Neuronal stem cell (in vitro differentiated cells): Measurements from ENCODE around the gene RASSF1. TPM values are rescaled to one million over a fixed set of nuclear protein-coding genes. Genes with fewer than 3 reads are reported as not detected.
A peak's percentile ranks its signal among the peaks of the same experiment; 100 is the strongest.

Experiments
- DNase-seq: peaks from one replicate; pipeline ENCODE4 v3.0.0-alpha.2; 2013; ENCODE audit warnings: low spot score
- H2AFZ ChIP-seq: one replicate; pipeline ENCODE4 v1.6.1; 2013; ENCODE audit warnings: mild to moderate bottlenecking, low read length, inconsistent platforms
- H2AK5ac ChIP-seq: 2 replicates; pipeline ENCODE4 v1.6.1; 2013; ENCODE audit warnings: low read depth, mild to moderate bottlenecking, inconsistent platforms, low read length, moderate library complexity, mixed read lengths
- H2BK120ac ChIP-seq: 2 replicates; pipeline ENCODE4 v1.6.1; 2013; ENCODE audit warnings: low read depth, mild to moderate bottlenecking, inconsistent platforms, low read length, moderate library complexity, mixed read lengths
- H2BK12ac ChIP-seq: one replicate; pipeline ENCODE4 v1.6.1; 2013; ENCODE audit warnings: low read length, inconsistent platforms
- H2BK15ac ChIP-seq: 2 replicates; pipeline ENCODE4 v1.6.1; 2013; ENCODE audit warnings: mild to moderate bottlenecking, low read length, inconsistent platforms, mixed read lengths
- H2BK5ac ChIP-seq: one replicate; pipeline ENCODE4 v1.6.1; 2013; ENCODE audit warnings: inconsistent platforms, mild to moderate bottlenecking, low read length, moderate library complexity
- H3K14ac ChIP-seq: one replicate; pipeline ENCODE4 v1.6.1; 2013; ENCODE audit warnings: low read length, inconsistent platforms
- H3K18ac ChIP-seq: 2 replicates; pipeline ENCODE4 v1.6.1; 2013; ENCODE audit warnings: low read length, inconsistent platforms
- H3K23ac ChIP-seq: 2 replicates; pipeline ENCODE4 v1.6.1; 2013; ENCODE audit warnings: low read depth, mild to moderate bottlenecking, mixed read lengths, low read length, inconsistent platforms; ENCODE audit not compliant: poor library complexity
- H3K27ac ChIP-seq: replicated peaks from 3 replicates; pipeline ENCODE4 v1.5.1; 2013; ENCODE audit warnings: low read length, inconsistent platforms
- H3K27me3 ChIP-seq, 3 experiments: 2 replicates each; pipeline ENCODE4 v1.6.1; 2013; ENCODE audit warnings: low read length in 3 of 3, mild to moderate bottlenecking in 2 of 3, inconsistent platforms in 1 of 3, low read depth in 1 of 3, mixed read lengths in 1 of 3, moderate library complexity in 1 of 3; ENCODE audit not compliant: control insufficient read depth in 3 of 3, insufficient read depth in 3 of 3
- H3K36me3 ChIP-seq, 2 donors: replicated peaks in 1 of 2; 2 replicates each; pipeline ENCODE4 v1.6.1; 2013; ENCODE audit warnings: low read length in 2 of 2; ENCODE audit not compliant: control insufficient read depth in 2 of 2, insufficient read depth in 2 of 2
- H3K4ac ChIP-seq: 2 replicates; pipeline ENCODE4 v1.6.1; 2013; ENCODE audit warnings: inconsistent platforms, mild to moderate bottlenecking, low read length, moderate library complexity
- H3K4me1 ChIP-seq, 2 donors: 1 replicate in 1 of 2; 2 replicates in 1 of 2; pipeline ENCODE4 v1.6.1; 2013; ENCODE audit warnings: low read length in 2 of 2, low read depth in 1 of 2; ENCODE audit not compliant: control insufficient read depth in 2 of 2, insufficient read depth in 1 of 2
- H3K4me2 ChIP-seq: one replicate; pipeline ENCODE4 v1.6.1; 2013; ENCODE audit warnings: mild to moderate bottlenecking, low read length, inconsistent platforms; ENCODE audit not compliant: insufficient read depth, poor library complexity, severe bottlenecking
- H3K4me3 ChIP-seq, 2 donors: 2 replicates each; pipeline ENCODE4 v1.5.1; 2013; ENCODE audit warnings: low read length in 2 of 2, mild to moderate bottlenecking in 2 of 2, inconsistent platforms in 1 of 2, moderate library complexity in 1 of 2
- H3K79me1 ChIP-seq: one replicate; pipeline ENCODE4 v1.6.1; 2013; ENCODE audit warnings: low read depth, mild to moderate bottlenecking, inconsistent platforms, low read length, moderate library complexity
- H3K9ac ChIP-seq: one replicate; pipeline ENCODE4 v1.6.1; 2013; ENCODE audit warnings: mild to moderate bottlenecking, low read depth, low read length, inconsistent platforms; ENCODE audit not compliant: poor library complexity
- H3K9me3 ChIP-seq, 2 donors: replicated peaks in 1 of 2; 2 replicates each; pipeline versions ENCODE3 to v1.6.1; 2013; ENCODE audit warnings: low read length in 2 of 2, mild to moderate bottlenecking in 2 of 2, inconsistent platforms in 1 of 2, low read depth in 1 of 2, mixed read lengths in 1 of 2, moderate library complexity in 1 of 2; ENCODE audit not compliant: control insufficient read depth in 2 of 2, insufficient read depth in 1 of 2
- H4K8ac ChIP-seq: one replicate; pipeline ENCODE4 v1.6.1; 2013; ENCODE audit warnings: low read depth, mild to moderate bottlenecking, inconsistent platforms, low read length, moderate library complexity
- H4K91ac ChIP-seq: one replicate; pipeline ENCODE4 v1.6.1; 2013; ENCODE audit warnings: low read length, low read depth, mild to moderate bottlenecking, inconsistent platforms; ENCODE audit not compliant: poor library complexity
- WGBS, 2 donors: extraction: QIAGEN DNeasy Blood & Tissue Kit; methylation state at CpG; one replicate each; pipeline ENCODE4 v1.1.7; 2013; ENCODE audit warnings: missing lambda C conversion rate in 2 of 2, mixed read lengths in 1 of 2; ENCODE audit not compliant: insufficient read length in 2 of 2, insufficient replicate concordance in 1 of 2; ENCODE audit errors: extremely low coverage in 2 of 2; 5-methylcytosine and 5-hydroxymethylcytosine counted together
- polyA plus RNA-seq, 2 experiments: library from polyadenylated mRNA; stranded (reverse); fragments of 200-250 nt; gene quantifications; one replicate each; pipeline ENCODE4 v1.2.3, GENCODE V29; 2013

The RASSF1 gene, protein sequence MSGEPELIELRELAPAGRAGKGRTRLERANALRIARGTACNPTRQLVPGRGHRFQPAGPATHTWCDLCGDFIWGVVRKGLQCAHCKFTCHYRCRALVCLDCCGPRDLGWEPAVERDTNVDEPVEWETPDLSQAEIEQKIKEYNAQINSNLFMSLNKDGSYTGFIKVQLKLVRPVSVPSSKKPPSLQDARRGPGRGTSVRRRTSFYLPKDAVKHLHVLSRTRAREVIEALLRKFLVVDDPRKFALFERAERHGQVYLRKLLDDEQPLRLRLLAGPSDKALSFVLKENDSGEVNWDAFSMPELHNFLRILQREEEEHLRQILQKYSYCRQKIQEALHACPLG
- 8.5 TPM for polyA plus RNA-seq (2013, experiment 1 of 2)
- polyA plus RNA-seq (2013, experiment 2 of 2) = 8.5 TPM

DNA sequence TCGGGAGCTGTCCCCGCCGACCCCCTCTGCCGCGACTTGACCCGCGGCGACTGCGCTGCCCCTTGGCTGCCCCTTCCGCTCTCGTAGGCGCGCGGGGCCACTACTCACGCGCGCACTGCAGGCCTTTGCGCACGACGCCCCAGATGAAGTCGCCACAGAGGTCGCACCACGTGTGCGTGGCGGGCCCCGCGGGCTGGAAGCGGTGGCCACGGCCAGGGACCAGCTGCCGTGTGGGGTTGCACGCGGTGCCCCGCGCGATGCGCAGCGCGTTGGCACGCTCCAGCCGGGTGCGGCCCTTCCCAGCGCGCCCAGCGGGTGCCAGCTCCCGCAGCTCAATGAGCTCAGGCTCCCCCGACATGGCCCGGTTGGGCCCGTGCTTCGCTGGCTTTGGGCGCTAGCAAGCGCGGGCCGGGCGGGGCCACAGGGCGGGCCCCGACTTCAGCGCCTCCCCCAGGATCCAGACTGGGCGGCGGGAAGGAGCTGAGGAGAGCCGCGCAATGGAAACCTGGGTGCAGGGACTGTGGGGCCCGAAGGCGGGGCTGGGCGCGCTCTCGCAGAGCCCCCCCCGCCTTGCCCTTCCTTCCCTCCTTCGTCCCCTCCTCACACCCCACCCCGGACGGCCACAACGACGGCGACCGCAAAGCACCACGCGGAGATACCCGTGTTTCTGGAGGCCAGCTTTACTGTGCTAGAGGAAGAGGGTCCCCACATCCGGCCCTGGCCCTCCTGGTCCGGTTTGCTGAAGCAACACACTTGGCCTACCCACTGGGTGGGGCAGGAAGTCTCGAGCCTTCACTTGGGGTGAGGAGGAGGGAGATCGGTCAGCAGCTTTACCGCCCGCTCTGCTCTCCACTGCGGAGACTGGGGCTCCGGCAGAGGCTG lies at the start of gene RASSF1:
Gene RASSF1 (minus strand): TSS at position 389 of the 882 bp plus-strand sequence. CDS start 31 bp downstream, at position 358.
- peak within 1 kb of the TSS in 1 of 2 donors; percentile 71 for H3K4me3 ChIP-seq
- no peak within 1 kb of the TSS for H2BK120ac ChIP-seq
- H2BK12ac ChIP-seq = peak within 1 kb of the TSS; percentile 47
- peak within 1 kb of the TSS; percentile 46 for H2BK15ac ChIP-seq
- H3K14ac ChIP-seq = peak within 1 kb of the TSS; percentile 47
- DNase-seq = no peak
- H4K8ac ChIP-seq = no peak within 1 kb of the TSS
- peaks cover 16 to 67% (median 56%) of the 10 kb centered on the region in 3 experiments for H3K27me3 ChIP-seq
- peaks cover 13 to 17% of the 10 kb centered on the region in 2 donors for H3K4me1 ChIP-seq
- WGBS, 2 donors = no CpG with 5 or more reads among the region's 85 CpGs
- peak within 1 kb of the TSS; percentile 58 for H3K4me2 ChIP-seq
- peaks cover 5% of the 10 kb centered on the region for H3K79me1 ChIP-seq
- peak within 1 kb of the TSS; percentile 83 for H3K23ac ChIP-seq
- peak within 1 kb of the TSS; percentile 82 for H3K9ac ChIP-seq
- peaks cover 2 to 6% of the 10 kb centered on the region in 2 donors for H3K9me3 ChIP-seq
- H3K18ac ChIP-seq = peak within 1 kb of the TSS; percentile 93
- H3K27ac ChIP-seq = no peak within 1 kb of the TSS
- peak within 1 kb of the TSS; percentile 27 for H2BK5ac ChIP-seq
- H3K36me3 ChIP-seq = peaks cover 0 to 3% of the 10 kb centered on the region in 2 donors
- peak within 1 kb of the TSS; percentile 69 for H2AFZ ChIP-seq
- peak within 1 kb of the TSS; percentile 65 for H2AK5ac ChIP-seq
- no peak within 1 kb of the TSS for H4K91ac ChIP-seq
- H3K4ac ChIP-seq = no peak within 1 kb of the TSS

DNA sequence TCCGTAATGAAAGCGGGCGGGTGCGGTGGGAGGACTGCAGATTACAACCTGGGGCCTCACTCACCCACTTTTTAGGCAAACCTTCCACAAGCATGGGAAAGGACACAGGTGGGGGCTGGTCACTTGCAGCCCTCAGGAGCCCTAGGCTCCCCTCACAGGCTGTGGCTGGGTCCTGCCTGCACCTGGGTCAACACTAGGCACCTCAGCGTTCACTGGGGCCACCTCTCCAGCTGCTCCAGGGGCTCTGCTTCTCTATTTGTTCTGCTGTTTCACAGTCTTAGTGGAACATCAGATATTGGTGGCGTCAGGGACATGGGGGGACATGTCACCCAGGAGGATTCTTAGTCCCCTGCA lies 48.8 kb upstream of the RASSF1 start:
- peaks cover 1% of the 10 kb centered on the region for H3K79me1 ChIP-seq
- no peak overlapping the region for H2AFZ ChIP-seq
- peaks cover 3 to 5% of the 10 kb centered on the region in 2 donors for H3K4me1 ChIP-seq
- no peak overlapping the region for H3K23ac ChIP-seq
- no CpG with 5 or more reads among the region's 6 CpGs for WGBS, 2 donors
- H2BK15ac ChIP-seq = no peak overlapping the region
- DNase-seq = no peak
- no peak overlapping the region for H2BK5ac ChIP-seq
- H4K8ac ChIP-seq = no peak overlapping the region
- no peak overlapping the region for H3K4ac ChIP-seq
- no peak overlapping the region for H2AK5ac ChIP-seq
- no peaks in the 10 kb centered on the region for H3K36me3 ChIP-seq
- H3K27ac ChIP-seq = no peak overlapping the region
- H3K27me3 ChIP-seq = peaks cover 0 to 92% (median 0%) of the 10 kb centered on the region in 3 experiments
- no peak overlapping the region for H3K4me3 ChIP-seq
- H3K14ac ChIP-seq = peak overlapping the region; percentile 56
- H2BK12ac ChIP-seq = no peak overlapping the region
- no peak overlapping the region for H2BK120ac ChIP-seq
- no peak overlapping the region for H3K9ac ChIP-seq
- H3K4me2 ChIP-seq = no peak overlapping the region
- H3K18ac ChIP-seq = no peak overlapping the region
- H3K9me3 ChIP-seq = no peaks in the 10 kb centered on the region
- no peak overlapping the region for H4K91ac ChIP-seq

DNA sequence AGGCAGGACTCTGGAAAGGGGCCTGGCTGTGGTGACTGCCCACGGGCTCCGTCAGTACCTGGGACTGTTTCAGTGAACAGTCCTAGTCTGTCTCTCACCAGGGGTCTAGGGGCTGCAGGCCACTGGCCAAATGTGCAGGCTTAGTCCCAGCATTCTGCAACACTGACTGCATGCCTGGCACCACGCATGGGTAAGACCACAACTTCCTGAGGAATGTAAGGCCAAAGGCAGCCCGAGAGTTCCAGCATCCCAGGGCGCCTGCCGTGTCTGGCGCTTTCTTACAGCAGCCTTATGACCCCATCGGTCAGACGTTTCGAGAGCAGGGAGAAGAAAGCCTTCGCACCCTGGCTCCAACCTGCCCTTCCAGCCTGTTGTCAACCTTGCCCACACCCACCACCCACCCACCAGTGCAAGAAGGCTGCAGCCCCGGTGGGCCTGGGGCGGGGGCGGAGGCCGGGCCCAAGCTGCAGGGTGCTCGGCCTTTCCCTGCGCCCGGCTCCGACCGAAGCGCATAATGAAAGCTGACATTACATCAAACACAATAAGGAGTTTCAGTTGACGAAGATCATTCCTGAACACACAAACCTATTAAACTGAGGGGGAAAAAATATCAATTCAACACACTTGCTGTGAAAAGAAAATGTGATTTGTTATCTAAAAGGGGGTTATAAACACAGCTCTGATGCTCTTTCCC lies 48.2 kb upstream of the RASSF1 start:
- Histone ChIP-seq H2AFZ (peak overlapping the region; percentile 60), H4K91ac (no peak overlapping the region), H3K27ac (no peak overlapping the region), H3K9ac (no peak overlapping the region), H2BK15ac (peak overlapping the region; percentile 86), H3K18ac (peak overlapping the region; percentile 24), H3K9me3 (no peaks in the 10 kb centered on the region), H3K4ac (no peak overlapping the region), H3K4me3 (no peak overlapping the region), H3K23ac (no peak overlapping the region), H3K4me2 (no peak overlapping the region), H3K36me3 (no peaks in the 10 kb centered on the region), H3K79me1 (peaks cover 1% of the 10 kb centered on the region), H3K27me3 (peaks cover 0 to 92% (median 0%) of the 10 kb centered on the region in 3 experiments), H3K4me1 (peaks cover 3 to 5% of the 10 kb centered on the region in 2 donors), H2BK5ac (peak overlapping the region; percentile 88), H4K8ac (no peak overlapping the region), H2BK120ac (peak overlapping the region; percentile 87), H3K14ac (peak overlapping the region; percentile 67), H2AK5ac (peak overlapping the region; percentile 20), H2BK12ac (no peak overlapping the region)
- DNase-seq = no peak
- no CpG with 5 or more reads among the region's 22 CpGs for WGBS, 2 donors
